GM23248 (cell line): Measurements from ENCODE around the gene DYNC2LI1. TPM values are rescaled to one million over a fixed set of nuclear protein-coding genes. Genes with fewer than 3 reads are reported as not detected.
"Not testable (repeated sequence)": the region's sequence is repeated elsewhere in the genome, so short reads cannot be mapped to it uniquely, and the experiment has no call there.

ENCODE experiments used
- DNase-seq: peaks from one replicate; pipeline ENCODE4 v3.0.0-alpha.2; 2015
- H2AFZ ChIP-seq: fragments of 200-600 bp; sonication (generic); 2 replicates; pipeline ENCODE4 v1.6.1; 2016; ENCODE audit warnings: antibody characterized with exemption
- H3F3A ChIP-seq: fragments of 200-600 bp; sonication (generic); 2 replicates; pipeline ENCODE4 v1.6.1; 2016; ENCODE audit warnings: mild to moderate bottlenecking, antibody characterized with exemption, mixed run types; ENCODE audit not compliant: insufficient read depth
- H3K27ac ChIP-seq: fragments of 200-600 bp; sonication (generic); 2 replicates; pipeline ENCODE4 v1.5.1; 2016; ENCODE audit warnings: mild to moderate bottlenecking
- H3K27me3 ChIP-seq: fragments of 200-600 bp; sonication (generic); replicated peaks from 2 replicates; pipeline ENCODE4 v1.6.1; 2016; ENCODE audit warnings: mild to moderate bottlenecking; ENCODE audit not compliant: insufficient read depth
- H3K36me3 ChIP-seq: fragments of 200-600 bp; sonication (generic); 2 replicates; pipeline ENCODE4 v1.6.1; 2016; ENCODE audit warnings: low read depth, mild to moderate bottlenecking
- H3K4me1 ChIP-seq: fragments of 200-600 bp; sonication (generic); 2 replicates; pipeline ENCODE4 v1.6.1; 2016; ENCODE audit warnings: mild to moderate bottlenecking; ENCODE audit not compliant: insufficient read depth
- H3K4me2 ChIP-seq: fragments of 200-600 bp; sonication (generic); one replicate; pipeline ENCODE4 v1.6.1; 2016; ENCODE audit warnings: mild to moderate bottlenecking; ENCODE audit not compliant: unreplicated experiment
- H3K4me3 ChIP-seq: fragments of 200-600 bp; sonication (generic); 2 replicates; pipeline ENCODE4 v1.5.1; 2016; ENCODE audit warnings: mild to moderate bottlenecking
- H3K79me2 ChIP-seq: fragments of 200-600 bp; sonication (generic); 2 replicates; pipeline ENCODE4 v1.6.1; 2016; ENCODE audit warnings: mild to moderate bottlenecking; ENCODE audit not compliant: insufficient read depth
- H3K9ac ChIP-seq: fragments of 200-600 bp; sonication (generic); 2 replicates; pipeline ENCODE4 v1.6.1; 2016; ENCODE audit warnings: mild to moderate bottlenecking
- H3K9me2 ChIP-seq: fragments of 200-600 bp; sonication (generic); 2 replicates; pipeline ENCODE4 v1.6.1; 2016; ENCODE audit warnings: mixed run types, mild to moderate bottlenecking, moderate library complexity; ENCODE audit not compliant: insufficient read depth
- H3K9me3 ChIP-seq: fragments of 200-600 bp; sonication (generic); one replicate; pipeline ENCODE4 v1.6.1; 2017; ENCODE audit warnings: low read depth
- H4K20me1 ChIP-seq: fragments of 200-600 bp; sonication (generic); 2 replicates; pipeline ENCODE4 v1.6.0; 2016; ENCODE audit not compliant: insufficient read depth
- EZH2 ChIP-seq: fragments of 200-600 bp; sonication (generic); IDR thresholded peaks from 2 replicates; pipeline ENCODE4 v1.6.1; 2018; ENCODE audit warnings: antibody characterized with exemption, mild to moderate bottlenecking; ENCODE audit not compliant: insufficient read depth, poor library complexity, severe bottlenecking
- EZH2phosphoT487 ChIP-seq: fragments of 200-600 bp; sonication (generic); IDR thresholded peaks from 2 replicates; pipeline ENCODE4 v1.6.1; 2018; ENCODE audit warnings: antibody characterized with exemption, moderate library complexity, mild to moderate bottlenecking, low read depth; ENCODE audit not compliant: insufficient read depth
- WGBS, 2 experiments: methylation state at CpG; one replicate each; pipeline ENCODE4 v1.1.6; 2015 to 2017; ENCODE audit warnings: low lambda C conversion rate in 2 of 2, low coverage in 1 of 2; ENCODE audit errors: missing lambda C conversion rate in 2 of 2; 5-methylcytosine and 5-hydroxymethylcytosine counted together
- in situ Hi-C: fragments of 300-500 bp; cut with MboI; formaldehyde crosslinking; loops from 2 replicates; pipeline ENCODE4 v1.15.0; 2020
- polyA plus RNA-seq: library from polyadenylated mRNA; unstranded; fragments of >200 nt; fragmentation: Nextera tagmentation; extraction: Ambion mirVana; gene quantifications from 2 replicates; pipeline ENCODE4 v1.2.1, GENCODE V29; 2016
- total RNA-seq: library from RNA; depleted of rRNA; stranded (reverse); fragments of >200 nt; shearing (Covaris generic); gene quantifications from 2 replicates; pipeline ENCODE4 v1.2.3, GENCODE V29; 2014; rRNA removed

The DYNC2LI1 gene
- total RNA-seq = 15.9 and 21.0 TPM in 2 replicates
- 21.9 and 25.4 TPM in 2 replicates for polyA plus RNA-seq

DNA sequence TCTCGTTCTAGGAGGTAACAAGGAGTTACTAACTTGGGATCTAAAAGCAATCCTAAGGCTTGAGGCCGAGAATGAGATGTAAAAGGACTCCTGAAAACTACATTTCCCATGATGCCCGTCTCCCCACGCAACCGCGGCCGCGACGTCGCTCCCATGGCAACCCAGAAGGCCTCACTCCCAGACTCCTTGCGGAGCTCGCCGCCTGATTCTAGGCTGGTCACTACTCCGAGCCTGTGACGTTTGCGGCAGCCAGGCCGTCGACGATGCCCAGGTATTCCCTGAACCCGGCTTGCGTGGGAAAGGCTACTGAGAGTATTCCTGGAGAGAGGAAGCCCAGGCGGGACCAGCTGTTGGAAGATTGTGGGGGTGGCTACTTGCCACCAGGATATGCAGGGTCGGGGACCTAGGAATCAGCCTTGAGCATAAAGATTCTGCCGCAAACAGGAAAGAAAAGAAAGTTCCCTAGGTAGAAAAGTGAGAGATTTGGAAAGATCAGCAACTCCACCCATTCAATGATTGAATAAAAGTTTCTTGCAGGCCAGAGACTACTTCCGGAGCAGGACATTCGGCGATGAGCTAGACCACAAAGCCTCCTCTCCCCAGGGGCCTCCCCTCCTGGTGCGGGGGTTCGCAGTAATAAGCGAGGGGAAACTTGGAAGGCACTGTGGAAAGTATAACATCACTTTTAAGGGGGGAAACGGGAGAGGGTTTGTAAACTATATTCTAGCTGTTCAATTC is at the start of gene DYNC2LI1:
Gene DYNC2LI1, plus strand, starts transcription at position 164 of the 738 bp plus-strand sequence. Its CDS starts 100 bp downstream, at position 264.
- Histone ChIP-seq H3K79me2 (peaks cover 12% of the 10 kb centered on the region), H3K9ac (peak within 1 kb of the TSS; percentile 93), H3K4me2 (peak within 1 kb of the TSS; percentile 83), H4K20me1 (no peaks in the 10 kb centered on the region), H3K27ac (peak within 1 kb of the TSS; percentile 87), H3K4me1 (peaks cover 7% of the 10 kb centered on the region; the same call in 1 of the 2 replicates), H3K36me3 (peaks cover 3% of the 10 kb centered on the region; the same call in 1 of the 2 replicates), H3F3A (no peaks in the 10 kb centered on the region), H3K27me3 (no peaks in the 10 kb centered on the region), H2AFZ (peak within 1 kb of the TSS; percentile 97), H3K4me3 (peak within 1 kb of the TSS; percentile 90), H3K9me2 (no peaks in the 10 kb centered on the region), H3K9me3 (no peaks in the 10 kb centered on the region)
- no peak for TF ChIP-seq EZH2
- TF ChIP-seq EZH2phosphoT487 = no peak
- WGBS, 2 experiments = 1% methylated on average over 31 of the region's 31 CpGs
- in situ Hi-C loops = no loop called here
- DNase-seq = peak; percentile 96

DNA sequence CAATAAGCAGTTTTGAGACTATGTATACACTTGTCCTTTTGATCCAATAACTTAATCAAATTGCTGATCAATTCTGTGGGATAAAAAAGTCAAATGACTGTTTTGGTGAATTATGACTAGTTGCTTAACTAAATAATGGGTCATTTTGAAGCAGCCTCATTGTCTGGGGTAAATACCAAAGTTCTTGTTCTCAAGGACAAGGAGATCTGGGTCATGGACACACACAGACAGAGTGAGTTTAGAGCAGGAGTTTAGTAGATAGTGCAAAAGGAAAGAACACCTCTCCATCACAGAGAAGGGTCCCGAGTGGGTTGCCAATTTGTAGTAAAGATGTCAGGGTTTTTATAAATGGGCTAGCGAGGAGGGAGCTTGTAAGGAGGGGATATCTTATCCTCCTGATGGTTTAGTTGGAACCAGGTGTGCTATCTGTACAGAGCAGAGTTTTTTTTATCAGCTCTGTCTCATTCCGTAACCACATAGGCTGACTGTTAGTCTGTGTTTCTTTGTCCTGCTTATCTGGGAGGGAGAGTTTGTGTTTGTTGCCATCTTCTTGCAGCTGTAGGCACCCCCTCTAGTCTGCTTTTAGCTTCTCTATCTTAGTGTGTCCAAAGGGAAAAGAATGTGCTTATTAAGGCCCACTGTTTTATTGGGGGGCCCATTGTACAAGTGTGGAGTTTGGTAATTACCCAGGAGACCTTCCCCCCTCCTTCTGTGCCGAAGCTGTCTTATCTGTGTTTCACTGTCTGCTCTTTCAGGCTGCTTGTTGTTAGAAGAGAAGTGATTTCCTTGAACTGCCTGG is 48.9 kb upstream of the DYNC2LI1 start:
- DNase-seq = no peak
- no peak overlapping the region for H3K4me2 ChIP-seq
- H3K27ac ChIP-seq = no peak overlapping the region
- no peak overlapping the region for H3K9ac ChIP-seq
- H3K9me3 ChIP-seq = no peaks in the 10 kb centered on the region
- H3K9me2 ChIP-seq = no peaks in the 10 kb centered on the region
- WGBS, 2 experiments = 88 to 98% methylated on average over 4 of the region's 4 CpGs
- H3K4me3 ChIP-seq = no peak overlapping the region
- no peaks in the 10 kb centered on the region for H3K4me1 ChIP-seq
- in situ Hi-C loops = no loop called here
- no peaks in the 10 kb centered on the region for H3K79me2 ChIP-seq
- no peaks in the 10 kb centered on the region for H3K27me3 ChIP-seq
- H4K20me1 ChIP-seq = no peaks in the 10 kb centered on the region
- H3K36me3 ChIP-seq = no peaks in the 10 kb centered on the region
- no peaks in the 10 kb centered on the region for H3F3A ChIP-seq
- TF ChIP-seq EZH2 (no peak), EZH2phosphoT487 (no peak)
- H2AFZ ChIP-seq = no peak overlapping the region

DNA sequence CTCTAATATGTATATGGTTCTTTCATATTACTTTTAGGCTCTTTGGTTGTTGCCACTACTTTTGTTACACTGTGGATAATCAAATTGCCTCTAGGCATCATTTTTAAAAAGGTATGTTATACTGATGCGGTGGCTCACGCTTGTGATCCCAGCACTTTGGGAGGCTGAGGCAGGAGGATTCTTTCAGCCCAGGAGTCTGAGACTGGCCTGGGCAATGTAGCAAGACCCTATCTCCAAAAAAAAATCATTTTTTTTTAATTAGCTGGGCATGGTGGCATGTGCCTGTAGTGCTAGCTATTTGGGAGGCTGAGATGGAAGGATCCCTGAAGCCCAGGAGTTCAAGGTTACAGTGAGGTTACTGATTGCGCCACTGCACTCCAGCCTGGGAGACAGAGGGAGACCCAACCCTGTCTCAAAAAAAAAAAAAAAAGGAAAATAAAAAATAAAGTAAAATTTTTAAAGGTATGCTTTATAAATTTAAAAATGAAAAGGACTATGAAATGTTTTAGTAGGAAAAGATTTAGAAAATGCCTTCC is 48.1 kb upstream of the DYNC2LI1 start:
- Histone ChIP-seq H3K4me2 (no peak overlapping the region), H3K27me3 (no peaks in the 10 kb centered on the region), H2AFZ (no peak overlapping the region), H3K27ac (no peak overlapping the region), H4K20me1 (no peaks in the 10 kb centered on the region), H3K36me3 (no peaks in the 10 kb centered on the region), H3F3A (no peaks in the 10 kb centered on the region), H3K9ac (no peak overlapping the region), H3K9me2 (no peaks in the 10 kb centered on the region), H3K4me1 (no peaks in the 10 kb centered on the region), H3K4me3 (no peak overlapping the region), H3K79me2 (no peaks in the 10 kb centered on the region), H3K9me3 (no peaks in the 10 kb centered on the region)
- no peak for DNase-seq
- 100% methylated on average over 3 of the region's 3 CpGs for WGBS, 2 experiments
- no peak for TF ChIP-seq EZH2
- TF ChIP-seq EZH2phosphoT487 = no peak
- in situ Hi-C loops = no loop called here

DNA sequence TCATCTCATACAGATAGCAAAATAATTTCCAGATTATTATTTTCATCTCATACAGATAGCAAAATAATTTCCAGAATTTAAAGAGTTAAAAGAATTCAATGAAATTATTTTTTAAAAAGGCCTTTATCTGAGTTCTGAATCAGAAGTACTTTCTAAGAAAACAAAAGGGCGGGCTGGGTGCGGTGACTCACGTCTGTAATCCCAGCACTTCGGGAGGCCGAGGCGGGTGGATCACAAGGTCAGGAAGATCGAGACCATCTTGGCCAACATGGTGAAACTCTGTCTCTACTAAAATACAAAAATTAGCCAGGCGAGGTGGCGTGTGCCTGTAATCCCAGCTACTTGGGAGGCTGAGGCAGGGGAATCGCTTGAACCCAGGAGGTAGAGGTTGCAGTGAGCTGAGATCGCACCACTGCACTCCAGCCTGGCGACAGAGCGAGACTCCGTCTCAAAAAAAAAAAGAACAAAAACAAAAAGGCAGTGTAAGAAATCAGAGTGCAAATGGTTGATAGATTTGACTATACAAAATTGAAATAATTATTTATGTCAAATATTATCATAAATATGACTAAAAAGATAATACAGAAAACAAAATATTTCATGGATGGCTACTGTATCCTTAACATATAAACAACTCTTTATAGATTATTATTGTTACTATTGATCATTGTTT is 46.7 kb upstream of the DYNC2LI1 start:
- H3K4me2 ChIP-seq, H3K79me2 ChIP-seq, H3K4me3 ChIP-seq, H2AFZ ChIP-seq, H3K9ac ChIP-seq, H3K36me3 ChIP-seq, H4K20me1 ChIP-seq, H3K9me2 ChIP-seq, H3F3A ChIP-seq, H3K27ac ChIP-seq, H3K9me3 ChIP-seq, in situ Hi-C loops, H3K4me1 ChIP-seq, H3K27me3 ChIP-seq: not testable (repeated sequence)
- 79 to 84% methylated on average over 14 of the region's 14 CpGs for WGBS, 2 experiments
- DNase-seq = peak; percentile 6
